ENCODE data around the gene GPR107. TPM values are rescaled to one million over a fixed set of nuclear protein-coding genes. Genes with fewer than 3 reads are reported as not detected.

The GPR107 gene
- total and polyA plus RNA-seq, 2 of the 8 experiments (the other 6 are each of a cell fraction or from before 2014, with no cell fraction given), result 19.3 to 30.7 TPM

- Histone ChIP-seq H4K20me1 (replicated peaks in 1 of 2; ENCODE audit: control insufficient read depth in 1 of 2, insufficient read depth in 2 of 2, low read length in 2 of 2) (no peaks in the 10 kb centered on the region), H3K79me2 (ENCODE audit: control insufficient read depth in 1 of 2, insufficient read depth in 2 of 2, low read length in 2 of 2) (peaks cover 0 to 53% of the 10 kb centered on the region in 2 experiments; a peak in 2 of 4 replicates), H3K9ac (replicated peaks in 1 of 4; ENCODE audit: extremely low read depth in 1 of 4, low read depth in 3 of 4, low read length in 3 of 4) (no peak overlapping the region), H2BK20ac (ENCODE audit: low read length) (no peak overlapping the region), H3K4me2 (ENCODE audit: insufficient read depth in 1 of 2, low read depth in 2 of 2, low read length in 2 of 2) (no peak overlapping the region), H4K91ac (replicated peaks; ENCODE audit: insufficient read length, low read length) (no peak overlapping the region), H3K27me3 (replicated peaks in 1 of 4; ENCODE audit: control insufficient read depth in 3 of 4, extremely low read depth in 1 of 4, insufficient read depth in 3 of 4, low read length in 3 of 4) (no peaks in the 10 kb centered on the region), H3K18ac (ENCODE audit: extremely low read depth, low read length) (no peak overlapping the region), H2AK5ac (ENCODE audit: low read depth, low read length) (no peak overlapping the region), H3K4me1 (replicated peaks in 1 of 4; ENCODE audit: control insufficient read depth in 3 of 4, insufficient read depth in 4 of 4, low read length in 3 of 4) (no peaks in the 10 kb centered on the region), H3K23me2 (ENCODE audit: low read depth, low read length) (no peaks in the 10 kb centered on the region), H2BK15ac (ENCODE audit: low read length) (no peak overlapping the region), H3K27ac (ENCODE audit: low read depth, low read length) (no peak overlapping the region), H3K23ac (ENCODE audit: insufficient read length) (no peak overlapping the region), H3K36me3 (ENCODE audit: control insufficient read depth in 2 of 4, insufficient read depth in 4 of 4, low read length in 3 of 4) (no peaks in the 10 kb centered on the region), H2BK12ac (ENCODE audit: low read depth, low read length) (no peak overlapping the region), H4K8ac (ENCODE audit: extremely low read depth, insufficient read depth, low read length) (no peak overlapping the region), H3K4me3 (ENCODE audit: extremely low read depth in 1 of 4, insufficient read depth in 2 of 4, low read depth in 3 of 4, low read length in 4 of 4) (no peak overlapping the region), H3K14ac (ENCODE audit: insufficient read length) (no peak overlapping the region), H3K79me1 (ENCODE audit: low read depth, low read length) (peaks cover 4% of the 10 kb centered on the region; the same call in 1 of the 2 replicates), H3K4ac (replicated peaks; ENCODE audit: insufficient read length, low read depth, low read length) (no peak overlapping the region), H2AFZ (ENCODE audit: low read length) (no peak overlapping the region), H4K5ac (ENCODE audit: insufficient read length, low read depth, low read length) (no peak overlapping the region), H2BK5ac (ENCODE audit: low read depth, low read length) (no peak overlapping the region), H2BK120ac (replicated peaks; ENCODE audit: low read depth, low read length) (no peak overlapping the region), H3K9me3 (ENCODE audit: insufficient read depth in 2 of 2, low read depth in 1 of 2, low read length in 1 of 2) (no peaks in the 10 kb centered on the region), H3K56ac (replicated peaks; ENCODE audit: insufficient read length, low read depth, low read length) (no peak overlapping the region)
- POLR2A ChIA-PET (ENCODE audit: partially characterized antibody), result no interaction called here
- CTCF ChIA-PET (ENCODE audit: partially characterized antibody), result interaction anchor here (0.7 kb wide), 1 partner anchor 10 kb away, joined by 3 read pairs; no protein-coding TSS in a partner anchor
- 91% methylated on average over 1 of the region's 1 CpG; no CpG with 5 or more reads in 1 of the 2 experiments for WGBS, 2 experiments (ENCODE audit: extremely low coverage in 1 of 2, insufficient coverage in 1 of 2, insufficient read length in 1 of 2, insufficient replicate concordance in 2 of 2, low coverage in 1 of 2, low lambda C conversion rate in 2 of 2, missing lambda C conversion rate in 1 of 2)
- TF ChIP-seq NRF1 (IDR thresholded peaks at IDR 0.05; ENCODE audit: low read depth, low read length) (no peak), CTCF (IDR thresholded peaks at IDR 0.05; ENCODE audit: control extremely low read depth in 1 of 3, insufficient read depth in 1 of 3, low read depth in 1 of 3, low read length in 3 of 3) (no peak), FOSL1 (IDR thresholded peaks at IDR 0.05; ENCODE audit: insufficient read depth, low read depth, low read length) (no peak)
- FAIRE-seq (no peak), DNase-seq (ENCODE audit: low read depth in 1 of 2, low spot score in 2 of 2) (no peak)
These were observed 19.1 kb upstream of the GPR107 start for GRCh38 chr9:130034570-130034969.
